ENCODE measurements around the gene KLF6. TPM values are rescaled to one million over a fixed set of nuclear protein-coding genes. Genes with fewer than 3 reads are reported as not detected.

Gene KLF6
- total and polyA plus RNA-seq, 4 donors: 44.2 to 384 (median 165) TPM

GRCh38 chr10:3747248-3747960, 37.6 kb downstream of the KLF6 start:
- H3K27me3 ChIP-seq (ENCODE audit: control insufficient read depth in 1 of 2, insufficient read depth in 2 of 2, low read length in 1 of 2): no peaks in the 10 kb centered on the region
- H3K4me3 ChIP-seq (ENCODE audit: low read length in 2 of 2): no peak overlapping the region
- peak overlapping the region in 1 of 2 donors; percentile 68 for H3K27ac ChIP-seq (ENCODE audit: low read depth in 1 of 2, low read length in 2 of 2)
- WGBS, 2 donors: 24 to 27% methylated on average over 27 of the region's 27 CpGs
- no peaks in the 10 kb centered on the region for H3K9me3 ChIP-seq (ENCODE audit: control insufficient read depth, low read length)
- no peaks in the 10 kb centered on the region for H3K4me1 ChIP-seq (ENCODE audit: control insufficient read depth in 1 of 2, insufficient read depth in 2 of 2, low read length in 2 of 2)
- ATAC-seq (ENCODE audit: low FRiP score) (peak; percentile 68), DNase-seq (peak in 1 of 2 donors; percentile 58)
- no peaks in the 10 kb centered on the region for H3K36me3 ChIP-seq (ENCODE audit: control insufficient read depth in 1 of 2, insufficient read depth in 2 of 2, low read length in 1 of 2)
- intact Hi-C loops (cut with DNase I): loop anchor here in 1 of 2 donors (10.0 kb wide), 1 partner anchor 123 kb away; no protein-coding TSS in a partner anchor

- Histone ChIP-seq H3K4me1 (ENCODE audit: control insufficient read depth in 1 of 2, insufficient read depth in 2 of 2, low read length in 2 of 2) (no peaks in the 10 kb centered on the region), H3K4me3 (ENCODE audit: low read length in 2 of 2) (no peak overlapping the region), H3K27me3 (ENCODE audit: control insufficient read depth in 1 of 2, insufficient read depth in 2 of 2, low read length in 1 of 2) (no peaks in the 10 kb centered on the region), H3K36me3 (ENCODE audit: control insufficient read depth in 1 of 2, insufficient read depth in 2 of 2, low read length in 1 of 2) (no peaks in the 10 kb centered on the region), H3K27ac (ENCODE audit: low read depth in 1 of 2, low read length in 2 of 2) (no peak overlapping the region), H3K9me3 (ENCODE audit: control insufficient read depth, low read length) (no peaks in the 10 kb centered on the region)
- intact Hi-C loops (cut with DNase I): loop anchor here in 1 of 2 donors (10.0 kb wide), 1 partner anchor 122 kb away; no protein-coding TSS in a partner anchor
- no peak for DNase-seq
- no peak for ATAC-seq (ENCODE audit: low FRiP score)
- WGBS, 2 donors: 89 to 93% methylated on average over 7 of the region's 7 CpGs
These were observed 38.4 kb downstream of the KLF6 start for GRCh38 chr10:3746634-3747033.

DNA sequence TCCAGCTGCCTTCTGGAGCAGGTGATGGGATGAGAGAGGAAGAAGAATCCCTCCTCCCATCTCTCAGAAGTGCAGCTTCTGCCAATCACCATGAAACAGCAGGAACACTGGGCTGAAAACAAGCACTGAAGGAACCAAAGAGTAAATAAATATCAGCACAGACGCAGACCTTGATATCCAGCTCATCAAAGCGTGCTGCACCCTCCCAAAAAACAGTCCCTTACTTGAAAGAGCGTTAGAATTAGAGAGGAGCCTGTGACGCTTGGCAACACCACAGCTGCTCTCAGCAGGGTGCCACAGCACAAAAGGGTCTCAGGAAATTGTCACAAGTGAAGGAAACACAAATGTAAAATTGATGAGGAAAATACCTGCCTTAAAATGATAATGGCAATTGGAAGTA, 39.5 kb downstream of the KLF6 start:
- H3K27ac ChIP-seq (ENCODE audit: low read depth in 1 of 2, low read length in 2 of 2): no peak overlapping the region
- intact Hi-C loops (cut with DNase I): loop anchor here in 1 of 2 donors (10.0 kb wide), 1 partner anchor 121 kb away; no protein-coding TSS in a partner anchor
- no peak for DNase-seq
- 90 to 92% methylated on average over 4 of the region's 4 CpGs for WGBS, 2 donors
- no peaks in the 10 kb centered on the region for H3K36me3 ChIP-seq (ENCODE audit: control insufficient read depth in 1 of 2, insufficient read depth in 2 of 2, low read length in 1 of 2)
- no peaks in the 10 kb centered on the region for H3K9me3 ChIP-seq (ENCODE audit: control insufficient read depth, low read length)
- no peaks in the 10 kb centered on the region for H3K27me3 ChIP-seq (ENCODE audit: control insufficient read depth in 1 of 2, insufficient read depth in 2 of 2, low read length in 1 of 2)
- no peak for ATAC-seq (ENCODE audit: low FRiP score)
- H3K4me3 ChIP-seq (ENCODE audit: low read length in 2 of 2): no peak overlapping the region
- no peaks in the 10 kb centered on the region for H3K4me1 ChIP-seq (ENCODE audit: control insufficient read depth in 1 of 2, insufficient read depth in 2 of 2, low read length in 2 of 2)

DNA sequence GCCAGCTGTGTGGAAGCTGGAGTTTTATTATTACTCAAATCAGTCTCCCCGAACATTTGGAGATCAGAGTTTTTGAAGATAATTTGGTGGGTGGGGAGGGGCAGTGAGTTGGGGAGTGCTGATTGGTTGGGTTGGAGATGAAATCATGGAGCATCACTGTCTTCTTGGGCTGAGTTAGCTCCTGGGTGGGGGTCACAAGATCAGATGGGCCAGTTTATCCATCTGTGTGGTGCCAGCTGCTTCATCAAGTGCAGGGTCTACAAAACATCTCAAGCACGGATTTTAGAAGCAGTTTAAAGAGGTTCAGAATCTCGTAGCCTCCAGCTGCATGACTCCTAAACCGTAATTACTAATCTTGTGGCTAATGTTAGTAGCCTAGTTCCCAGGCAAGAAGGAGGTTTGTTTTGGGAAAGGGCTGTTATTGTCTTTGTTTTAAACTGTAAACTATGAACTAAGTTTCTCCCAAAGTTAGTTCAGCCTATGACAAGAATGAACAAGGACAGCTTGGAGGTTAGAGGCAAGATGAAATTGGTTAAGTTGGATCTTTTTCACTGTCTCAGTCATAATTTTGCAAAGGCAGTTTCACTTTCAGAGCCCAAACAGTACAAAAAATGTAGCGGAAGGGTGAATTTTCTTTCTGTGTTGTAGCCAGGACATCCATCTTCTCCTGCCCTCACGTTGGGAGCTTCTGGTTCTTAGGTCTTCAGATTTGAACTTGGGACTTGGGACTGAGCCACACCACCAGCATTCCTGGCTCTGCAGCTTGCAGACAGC, 43.1 kb downstream of the KLF6 start:
- Histone ChIP-seq H3K4me3 (ENCODE audit: low read length in 2 of 2) (no peak overlapping the region), H3K27me3 (ENCODE audit: control insufficient read depth in 1 of 2, insufficient read depth in 2 of 2, low read length in 1 of 2) (no peaks in the 10 kb centered on the region), H3K9me3 (ENCODE audit: control insufficient read depth, low read length) (no peaks in the 10 kb centered on the region), H3K36me3 (ENCODE audit: control insufficient read depth in 1 of 2, insufficient read depth in 2 of 2, low read length in 1 of 2) (no peaks in the 10 kb centered on the region), H3K4me1 (ENCODE audit: control insufficient read depth in 1 of 2, insufficient read depth in 2 of 2, low read length in 2 of 2) (no peaks in the 10 kb centered on the region), H3K27ac (ENCODE audit: low read depth in 1 of 2, low read length in 2 of 2) (peak overlapping the region in 1 of 2 donors; percentile 80)
- 17 to 26% methylated on average over 6 of the region's 6 CpGs for WGBS, 2 donors
- ATAC-seq (ENCODE audit: low FRiP score) (no peak), DNase-seq (no peak)
- intact Hi-C loops (cut with DNase I): loop anchor here in 1 of 2 donors (10.0 kb wide), 1 partner anchor 117 kb away; no protein-coding TSS in a partner anchor

GRCh38 chr10:3740157-3740871, 44.7 kb downstream of the KLF6 start:
- no peak overlapping the region for H3K4me3 ChIP-seq (ENCODE audit: low read length in 2 of 2)
- no peak overlapping the region for H3K27ac ChIP-seq (ENCODE audit: low read depth in 1 of 2, low read length in 2 of 2)
- H3K9me3 ChIP-seq (ENCODE audit: control insufficient read depth, low read length): no peaks in the 10 kb centered on the region
- H3K27me3 ChIP-seq (ENCODE audit: control insufficient read depth in 1 of 2, insufficient read depth in 2 of 2, low read length in 1 of 2): no peaks in the 10 kb centered on the region
- H3K4me1 ChIP-seq (ENCODE audit: control insufficient read depth in 1 of 2, insufficient read depth in 2 of 2, low read length in 2 of 2): no peaks in the 10 kb centered on the region
- no peaks in the 10 kb centered on the region for H3K36me3 ChIP-seq (ENCODE audit: control insufficient read depth in 1 of 2, insufficient read depth in 2 of 2, low read length in 1 of 2)
- intact Hi-C loops (cut with DNase I): loop anchor here in 1 of 2 donors (10.0 kb wide), 1 partner anchor 116 kb away; no protein-coding TSS in a partner anchor
- DNase-seq (no peak), ATAC-seq (ENCODE audit: low FRiP score) (no peak)
- WGBS, 2 donors: 89% methylated on average over 5 of the region's 5 CpGs

GRCh38 chr10:3738855-3739350, 46.1 kb downstream of the KLF6 start:
- intact Hi-C loops (cut with DNase I): no loop called here
- Histone ChIP-seq H3K4me3 (ENCODE audit: low read length in 2 of 2) (no peak overlapping the region), H3K9me3 (ENCODE audit: control insufficient read depth, low read length) (no peaks in the 10 kb centered on the region), H3K36me3 (ENCODE audit: control insufficient read depth in 1 of 2, insufficient read depth in 2 of 2, low read length in 1 of 2) (no peaks in the 10 kb centered on the region), H3K4me1 (ENCODE audit: control insufficient read depth in 1 of 2, insufficient read depth in 2 of 2, low read length in 2 of 2) (no peaks in the 10 kb centered on the region), H3K27me3 (ENCODE audit: control insufficient read depth in 1 of 2, insufficient read depth in 2 of 2, low read length in 1 of 2) (no peaks in the 10 kb centered on the region), H3K27ac (ENCODE audit: low read depth in 1 of 2, low read length in 2 of 2) (no peak overlapping the region)
- 92 to 93% methylated on average over 1 of the region's 1 CpG for WGBS, 2 donors
- ATAC-seq (ENCODE audit: low FRiP score) (no peak), DNase-seq (no peak)

DNA sequence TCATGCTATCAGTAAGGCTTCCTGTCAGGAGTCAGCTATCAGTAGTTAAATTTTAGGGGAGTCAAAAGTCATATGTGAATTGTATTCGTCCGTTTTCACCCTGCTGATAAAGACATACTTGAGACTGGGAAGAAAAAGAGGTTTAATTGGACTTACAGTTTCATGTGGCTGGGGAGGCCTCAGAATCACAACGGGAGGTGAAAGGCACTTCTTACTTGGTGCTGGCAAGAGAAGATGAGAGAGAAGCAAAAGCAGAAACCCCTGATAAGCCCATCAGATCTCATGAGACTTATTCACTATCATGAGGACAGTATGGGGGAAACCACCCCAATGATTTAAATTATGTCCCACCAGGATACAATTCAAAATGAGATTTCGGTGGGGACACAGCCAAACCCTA, 47.1 kb downstream of the KLF6 start:
- WGBS, 2 donors: 77 to 85% methylated on average over 4 of the region's 4 CpGs
- Histone ChIP-seq H3K9me3 (ENCODE audit: control insufficient read depth, low read length) (no peaks in the 10 kb centered on the region), H3K27ac (ENCODE audit: low read depth in 1 of 2, low read length in 2 of 2) (no peak overlapping the region), H3K4me3 (ENCODE audit: low read length in 2 of 2) (no peak overlapping the region), H3K4me1 (ENCODE audit: control insufficient read depth in 1 of 2, insufficient read depth in 2 of 2, low read length in 2 of 2) (no peaks in the 10 kb centered on the region), H3K27me3 (ENCODE audit: control insufficient read depth in 1 of 2, insufficient read depth in 2 of 2, low read length in 1 of 2) (no peaks in the 10 kb centered on the region), H3K36me3 (ENCODE audit: control insufficient read depth in 1 of 2, insufficient read depth in 2 of 2, low read length in 1 of 2) (no peaks in the 10 kb centered on the region)
- DNase-seq (no peak), ATAC-seq (ENCODE audit: low FRiP score) (no peak)
- intact Hi-C loops (cut with DNase I): no loop called here

DNA sequence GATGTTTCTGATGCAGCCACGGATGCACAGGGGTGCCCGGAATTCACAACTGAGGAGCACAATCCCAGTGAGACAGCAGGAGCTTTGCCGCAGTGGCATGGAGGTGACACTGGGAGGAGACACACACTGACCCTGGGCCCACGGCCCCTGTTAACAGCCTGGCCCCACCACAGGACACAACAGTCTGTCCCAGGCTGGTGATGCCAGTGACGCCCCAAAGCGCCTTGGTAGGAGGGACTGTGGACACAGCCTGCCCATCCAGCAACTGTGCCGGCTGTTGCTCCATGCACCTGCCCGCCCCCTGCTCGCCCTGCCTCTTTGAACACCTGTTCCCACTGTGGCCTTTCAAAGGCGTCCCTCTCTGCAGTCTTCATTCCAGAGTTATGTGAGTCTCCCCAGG, 49.8 kb downstream of the KLF6 start:
- no peaks in the 10 kb centered on the region for H3K4me1 ChIP-seq (ENCODE audit: control insufficient read depth in 1 of 2, insufficient read depth in 2 of 2, low read length in 2 of 2)
- H3K27ac ChIP-seq (ENCODE audit: low read depth in 1 of 2, low read length in 2 of 2): no peak overlapping the region
- no peak for ATAC-seq (ENCODE audit: low FRiP score)
- no peaks in the 10 kb centered on the region for H3K27me3 ChIP-seq (ENCODE audit: control insufficient read depth in 1 of 2, insufficient read depth in 2 of 2, low read length in 1 of 2)
- DNase-seq: peak in 1 of 2 donors; percentile 54
- intact Hi-C loops (cut with DNase I): no loop called here
- H3K4me3 ChIP-seq (ENCODE audit: low read length in 2 of 2): no peak overlapping the region
- 68 to 70% methylated on average over 5 to 10 of the region's 10 CpGs for WGBS, 2 donors
- H3K36me3 ChIP-seq (ENCODE audit: control insufficient read depth in 1 of 2, insufficient read depth in 2 of 2, low read length in 1 of 2): no peaks in the 10 kb centered on the region
- no peaks in the 10 kb centered on the region for H3K9me3 ChIP-seq (ENCODE audit: control insufficient read depth, low read length)
